ENCODE results near the gene CYP2C9.
"Not testable (repeated sequence)": the region's sequence is repeated elsewhere in the genome, so short reads cannot be mapped to it uniquely, and the experiment has no call there.

CYP2C9 gene

GRCh38 chr10:94938383-94938782 lies at the start of gene CYP2C9:
Gene CYP2C9, plus strand, starts transcription at chr10:94938658. Its CDS starts 25 bp downstream, at chr10:94938683.
- no peak for DNase-seq (ENCODE audit: low spot score)
- TF ChIP-seq CTCF (IDR thresholded peaks at IDR 0.05; ENCODE audit: extremely low read depth, missing control alignments): no peak

- no peak for DNase-seq (ENCODE audit: low spot score)
These were observed 49.3 kb upstream of the CYP2C9 start for GRCh38 chr10:94889123-94889522.

GRCh38 chr10:94890264-94891022 lies 48.0 kb upstream of the CYP2C9 start:
- TF ChIP-seq CTCF (IDR thresholded peaks at IDR 0.05; ENCODE audit: extremely low read depth, missing control alignments): no peak
- no peak for DNase-seq (ENCODE audit: low spot score)

More at GRCh38 chr10:94889123-94889522, 49.3 kb upstream of the CYP2C9 start:
- no peak for TF ChIP-seq CTCF (IDR thresholded peaks at IDR 0.05; ENCODE audit: extremely low read depth, missing control alignments)

GRCh38 chr10:94898414-94898813 lies 40.0 kb upstream of the CYP2C9 start:
- DNase-seq (ENCODE audit: low spot score): not testable (repeated sequence)

- DNase-seq (ENCODE audit: low spot score): no peak
- no peak for TF ChIP-seq CTCF (IDR thresholded peaks at IDR 0.05; ENCODE audit: extremely low read depth, missing control alignments)
These were observed 36.4 kb upstream of the CYP2C9 start for GRCh38 chr10:94902080-94902479.

GRCh38 chr10:94902570-94902969 lies 35.9 kb upstream of the CYP2C9 start:
- DNase-seq (ENCODE audit: low spot score): no peak
- TF ChIP-seq CTCF (IDR thresholded peaks at IDR 0.05; ENCODE audit: extremely low read depth, missing control alignments): no peak

GRCh38 chr10:94904506-94905148 lies 33.8 kb upstream of the CYP2C9 start:
- not testable (repeated sequence) for DNase-seq (ENCODE audit: low spot score)

GRCh38 chr10:94916423-94916822 lies 22.0 kb upstream of the CYP2C9 start:
- TF ChIP-seq CTCF (IDR thresholded peaks at IDR 0.05; ENCODE audit: extremely low read depth, missing control alignments): no peak
- DNase-seq (ENCODE audit: low spot score): no peak

Data from GM20000 (cell line).